Measurements from ENCODE around the gene VGLL2.

DNA sequence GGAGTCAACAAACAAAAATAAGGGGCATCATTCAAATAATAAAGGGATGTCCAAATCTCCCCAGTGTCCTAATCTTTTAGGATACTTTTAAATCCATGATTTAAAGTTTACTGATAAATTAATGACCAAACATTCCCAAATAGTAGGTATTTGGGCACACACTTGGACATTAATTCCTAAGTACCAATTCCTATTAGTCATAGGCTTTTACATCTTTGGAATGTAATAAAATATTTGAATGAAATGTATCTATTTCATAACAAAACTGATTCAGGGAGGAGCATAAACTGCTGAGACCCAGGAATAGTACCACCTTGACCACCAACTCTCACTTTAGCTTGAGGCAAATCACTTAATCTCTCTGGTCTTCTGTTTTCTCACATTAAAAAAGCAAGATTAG lies 44.3 kb downstream of the VGLL2 start:
- TF ChIP-seq KDM5B (CRISPR knock-in tag; IDR thresholded peaks at IDR 0.05; ENCODE audit: borderline replicate concordance) (no peak), ZNF263 (CRISPR knock-in tag; IDR thresholded peaks at IDR 0.05) (no peak)
